Upper lobe of left lung (tissue), 4 donors: Measurements from ENCODE around the gene TENM4.

Source experiments
- CTCF ChIP-seq, 6 experiments: fragments of 450-650 bp in 4 of 6; fragments of 200-600 bp in 2 of 6; sonication (generic) in 2 of 6; IDR thresholded peaks; one replicate each; pipeline ENCODE4 v1.5.1; 2016 to 2019; ENCODE audit warnings: antibody characterized with exemption in 6 of 6
- POLR2A ChIP-seq, 4 donors: fragments of 450-650 bp; IDR thresholded peaks; one replicate each; pipeline ENCODE4 v1.5.1; 2016 to 2017; ENCODE audit warnings: antibody characterized with exemption in 4 of 4, mild to moderate bottlenecking in 2 of 4
- POLR2AphosphoS5 ChIP-seq, 2 donors: sonication (generic); formaldehyde crosslinking; IDR thresholded peaks; one replicate each; pipeline ENCODE4 v1.5.1; 2017; ENCODE audit warnings: antibody characterized with exemption in 2 of 2

- TF ChIP-seq CTCF (IDR thresholded peaks at IDR 0.05) (no peak), POLR2A (IDR thresholded peaks at IDR 0.05) (no peak), POLR2AphosphoS5 (IDR thresholded peaks at IDR 0.05) (no peak)
Observed at GRCh38 chr11:79017811-79018210, 423.0 kb downstream of the TENM4 start.
